MG63 (cell line): ENCODE measurements around the gene HEBP1. TPM values are rescaled to one million over a fixed set of nuclear protein-coding genes. Genes with fewer than 3 reads are reported as not detected.

ENCODE experiments used
- total RNA-seq: library from RNA; depleted of rRNA; stranded (reverse); fragments of >200 nt; shearing (Covaris generic); gene quantifications from 2 replicates; pipeline ENCODE4 v1.2.3, GENCODE V29; 2014; ENCODE audit warnings: low replicate concordance; rRNA removed

The HEBP1 gene
- total RNA-seq, 1 experiment from 2014 or later, result 5.6 TPM

Other genes starting within 250 kb of the HEBP1 start
- gene APOLD1, start 214.6 kb downstream of the HEBP1 start, total RNA-seq, result 21.4 and 27.1 TPM in 2 replicates
- gene DDX47, start 186.9 kb downstream of the HEBP1 start, total RNA-seq, result 105 and 122 TPM in 2 replicates
- gene GPRC5A, start 108.7 kb downstream of the HEBP1 start, total RNA-seq, result 11.0 and 24.5 TPM in 2 replicates
- not detected in 2 replicates for gene GPRC5D, start 48.1 kb downstream of the HEBP1 start, total RNA-seq
- 0.20 and 2.4 TPM in 2 replicates for gene FAM234B, start 44.1 kb upstream of the HEBP1 start, total RNA-seq
- gene GSG1, start 103.4 kb upstream of the HEBP1 start, total RNA-seq, result 0.33 TPM in 1 of 2 replicates, not detected in the other
- gene EMP1, start 196.5 kb upstream of the HEBP1 start, total RNA-seq, result 55.7 and 326 TPM in 2 replicates